Mucosa of descending colon (tissue), 3 donors: Measurements from ENCODE around the gene QSOX2. TPM values are rescaled to one million over a fixed set of nuclear protein-coding genes. Genes with fewer than 3 reads are reported as not detected.

Source experiments
- ATAC-seq: fragments of 200-7000 bp; cut with Tn5 transposase; one replicate; pipeline ENCODE4 v1.9.1; 2020; ENCODE audit warnings: mild to moderate bottlenecking, moderate library complexity
- DNase-seq, 3 donors: peaks; one replicate each; pipeline ENCODE4 v3.0.0-alpha.2; 2020
- H3K36me3 ChIP-seq: fragments of 200-600 bp; one replicate; pipeline ENCODE4 v1.8.0; 2021; ENCODE audit warnings: low read depth, mild to moderate bottlenecking
- H3K4me1 ChIP-seq: fragments of 200-600 bp; one replicate; pipeline ENCODE4 v1.8.0; 2021; ENCODE audit warnings: low read depth, mild to moderate bottlenecking
- H3K4me3 ChIP-seq: fragments of 200-600 bp; one replicate; pipeline ENCODE4 v1.8.0; 2021; ENCODE audit warnings: mild to moderate bottlenecking
- H3K9me3 ChIP-seq: fragments of 200-600 bp; one replicate; pipeline ENCODE4 v1.8.0; 2021; ENCODE audit warnings: mild to moderate bottlenecking
- intact Hi-C, 2 donors: fragments of 100-400 bp; cut with DNase I in 1 of 2; cut with micrococcal nuclease in 1 of 2; formaldehyde crosslinking; loops; one replicate each; pipeline versions ENCODE4 v1.11.0 to v1.11.1; 2022; cut with DNase I, micrococcal nuclease
- total RNA-seq, 3 donors: library from RNA; stranded (reverse); fragmentation: NEBNext Ultra II Directional in 2 of 3; extraction: Animal tissue kit (Norgen Biotek cat#: 25700) in 2 of 3; gene quantifications; one replicate each; pipeline versions ENCODE4 v1.2.1 to v1.2.4, GENCODE V29; 2021 to 2023
- TF ChIP-seq, protein P1 (sequence below): fragments of 200-600 bp; IDR thresholded peaks from one replicate; pipeline ENCODE4 v1.8.0; 2022; ENCODE audit warnings: antibody characterized with exemption, mild to moderate bottlenecking
- donor health status: DM: no; HTN: no; CAD: no; lungs with moderate emphysema.
- donor health status: DM: no; HTN: no; CAD: no.
- donor health status: DM: no; HTN: yes; CAD: no.

The QSOX2 gene
- total RNA-seq, 3 donors from 2014 or later: 6.1 to 8.1 (median 7.1) TPM

DNA sequence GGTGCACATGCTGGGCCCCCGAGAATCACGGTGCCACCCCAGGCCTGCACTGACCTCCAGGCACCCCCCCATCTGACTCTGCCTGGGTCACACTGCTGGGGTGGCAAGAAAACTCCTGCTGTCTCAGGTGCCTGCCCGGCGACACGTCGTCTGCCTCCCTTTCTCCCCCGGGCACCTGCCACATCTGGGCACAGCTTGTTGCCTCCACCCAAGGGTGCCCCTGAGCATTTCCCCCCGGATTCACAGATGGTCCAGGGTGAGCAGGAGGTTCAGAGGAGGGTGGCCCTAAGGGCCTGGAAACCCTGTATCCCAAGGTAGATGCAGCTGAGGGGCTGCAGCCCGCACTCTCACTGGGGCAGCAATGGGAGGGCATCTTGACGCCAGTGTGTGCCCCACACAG is 14.9 kb upstream of the QSOX2 start:
- DNase-seq: no peak
- intact Hi-C loops: no loop called here
- H3K4me3 ChIP-seq: no peak overlapping the region
- H3K36me3 ChIP-seq: no peaks in the 10 kb centered on the region
- H3K9me3 ChIP-seq: no peaks in the 10 kb centered on the region
- ATAC-seq: no peak
- no peaks in the 10 kb centered on the region for H3K4me1 ChIP-seq
- TF ChIP-seq, protein P1, sequence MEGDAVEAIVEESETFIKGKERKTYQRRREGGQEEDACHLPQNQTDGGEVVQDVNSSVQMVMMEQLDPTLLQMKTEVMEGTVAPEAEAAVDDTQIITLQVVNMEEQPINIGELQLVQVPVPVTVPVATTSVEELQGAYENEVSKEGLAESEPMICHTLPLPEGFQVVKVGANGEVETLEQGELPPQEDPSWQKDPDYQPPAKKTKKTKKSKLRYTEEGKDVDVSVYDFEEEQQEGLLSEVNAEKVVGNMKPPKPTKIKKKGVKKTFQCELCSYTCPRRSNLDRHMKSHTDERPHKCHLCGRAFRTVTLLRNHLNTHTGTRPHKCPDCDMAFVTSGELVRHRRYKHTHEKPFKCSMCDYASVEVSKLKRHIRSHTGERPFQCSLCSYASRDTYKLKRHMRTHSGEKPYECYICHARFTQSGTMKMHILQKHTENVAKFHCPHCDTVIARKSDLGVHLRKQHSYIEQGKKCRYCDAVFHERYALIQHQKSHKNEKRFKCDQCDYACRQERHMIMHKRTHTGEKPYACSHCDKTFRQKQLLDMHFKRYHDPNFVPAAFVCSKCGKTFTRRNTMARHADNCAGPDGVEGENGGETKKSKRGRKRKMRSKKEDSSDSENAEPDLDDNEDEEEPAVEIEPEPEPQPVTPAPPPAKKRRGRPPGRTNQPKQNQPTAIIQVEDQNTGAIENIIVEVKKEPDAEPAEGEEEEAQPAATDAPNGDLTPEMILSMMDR: no peak

DNA sequence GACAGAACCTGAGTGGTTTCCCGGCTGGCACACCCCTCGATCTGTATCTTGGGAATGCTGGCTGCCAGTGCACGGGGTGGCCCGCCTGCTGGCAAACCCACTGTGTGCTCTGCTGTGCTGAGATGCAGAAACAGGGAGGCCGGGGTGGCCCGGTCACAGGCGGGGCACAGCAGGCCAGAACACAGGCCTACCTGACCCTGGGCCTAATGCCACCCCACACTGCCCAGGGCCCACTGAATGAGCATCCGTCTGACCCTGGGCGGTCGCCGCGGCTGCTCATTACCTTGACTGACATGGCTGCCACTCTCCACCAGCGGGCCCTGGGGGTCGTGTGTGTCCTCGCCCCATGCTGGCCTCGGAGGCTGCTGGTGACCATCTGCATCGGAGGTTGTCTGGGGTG is 14.2 kb upstream of the QSOX2 start:
- intact Hi-C loops: no loop called here
- Histone ChIP-seq H3K36me3 (no peaks in the 10 kb centered on the region), H3K9me3 (no peaks in the 10 kb centered on the region), H3K4me3 (no peak overlapping the region), H3K4me1 (no peaks in the 10 kb centered on the region)
- ATAC-seq (no peak), DNase-seq (no peak)
- TF ChIP-seq, protein P1: no peak

DNA sequence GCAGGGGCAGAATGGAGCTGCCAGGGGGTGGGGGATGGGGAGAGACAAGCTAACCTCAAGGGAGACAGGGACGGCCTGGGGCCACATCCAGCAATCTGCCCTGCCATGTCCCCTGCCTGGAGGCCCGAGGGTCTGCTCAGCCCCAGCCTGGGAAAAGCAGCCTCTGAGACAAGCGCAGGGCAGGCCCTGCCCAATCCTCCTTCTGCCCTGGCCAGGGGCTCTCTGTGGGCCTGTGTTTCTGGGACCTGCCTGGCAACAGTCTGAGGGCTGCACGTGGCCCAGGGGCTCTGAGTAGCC is 13.9 kb upstream of the QSOX2 start:
- DNase-seq: no peak
- TF ChIP-seq, protein P1: no peak

DNA sequence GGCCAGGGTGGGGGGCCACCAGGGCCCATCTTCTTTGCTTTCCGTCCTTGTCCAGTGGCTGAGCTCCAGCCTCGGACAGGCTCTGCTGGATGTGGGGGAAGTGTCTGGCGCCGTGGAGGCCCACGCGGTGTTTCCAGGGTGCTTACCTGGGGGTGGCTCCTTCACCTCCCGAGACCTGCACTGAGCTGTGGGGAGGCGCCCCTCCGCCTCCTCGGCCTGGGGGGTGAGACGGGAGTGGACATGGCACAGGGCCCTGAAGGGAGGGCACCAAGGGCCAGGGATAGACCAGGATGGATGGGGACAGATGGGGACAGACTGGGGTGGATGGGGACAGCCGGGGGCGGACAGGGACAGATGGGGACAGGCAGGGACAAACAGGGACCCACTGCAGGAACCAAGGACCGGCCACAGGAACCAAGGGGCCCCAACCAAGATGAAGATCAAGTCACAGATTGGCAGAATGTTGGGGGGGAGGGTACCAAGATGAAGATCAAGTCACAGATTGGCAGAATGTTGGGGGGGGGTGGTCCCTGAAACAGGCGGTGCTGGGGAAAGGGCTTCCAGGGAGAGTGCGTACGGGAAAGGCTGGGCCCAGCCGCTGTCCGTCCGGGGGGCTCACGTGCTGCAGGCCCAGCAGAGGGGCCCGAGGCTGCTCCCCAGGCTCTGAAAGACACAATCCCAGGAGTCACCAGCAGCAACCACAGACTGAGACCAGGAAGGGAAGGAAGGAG is 13.3 kb upstream of the QSOX2 start:
- Histone ChIP-seq H3K9me3 (no peaks in the 10 kb centered on the region), H3K36me3 (no peaks in the 10 kb centered on the region), H3K4me3 (no peak overlapping the region), H3K4me1 (no peaks in the 10 kb centered on the region)
- intact Hi-C loops: no loop called here
- no peak for ATAC-seq
- no peak for DNase-seq
- TF ChIP-seq, protein P1: no peak

More for the DNA sequence above, 13.9 kb upstream of the QSOX2 start:
- no peak for ATAC-seq
- intact Hi-C loops: no loop called here
- H3K4me1 ChIP-seq: no peaks in the 10 kb centered on the region
- H3K36me3 ChIP-seq: no peaks in the 10 kb centered on the region
- H3K4me3 ChIP-seq: no peak overlapping the region
- no peaks in the 10 kb centered on the region for H3K9me3 ChIP-seq

DNA sequence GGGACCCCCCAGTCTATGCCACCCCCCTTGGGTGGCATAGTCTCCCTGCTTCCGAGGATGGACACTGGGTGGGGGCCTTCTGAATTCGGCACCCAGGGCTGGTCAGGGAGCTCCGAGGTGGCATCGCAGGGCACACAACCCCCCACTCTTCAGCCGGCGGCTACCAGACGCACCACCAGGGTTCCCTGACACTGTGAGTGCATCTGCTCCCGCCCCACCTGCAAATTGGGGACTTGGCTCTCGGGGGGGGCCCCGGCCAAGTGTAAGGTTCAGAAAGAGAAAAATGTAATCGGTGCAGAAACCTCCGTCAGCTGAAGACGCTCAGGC is 12.7 kb upstream of the QSOX2 start:
- Histone ChIP-seq H3K4me1 (no peaks in the 10 kb centered on the region), H3K9me3 (no peaks in the 10 kb centered on the region), H3K4me3 (no peak overlapping the region), H3K36me3 (no peaks in the 10 kb centered on the region)
- no peak for ATAC-seq
- TF ChIP-seq, protein P1: no peak
- intact Hi-C loops: no loop called here
- DNase-seq: no peak
